ENCODE results near the gene GALNT9.

The GALNT9 gene

DNA sequence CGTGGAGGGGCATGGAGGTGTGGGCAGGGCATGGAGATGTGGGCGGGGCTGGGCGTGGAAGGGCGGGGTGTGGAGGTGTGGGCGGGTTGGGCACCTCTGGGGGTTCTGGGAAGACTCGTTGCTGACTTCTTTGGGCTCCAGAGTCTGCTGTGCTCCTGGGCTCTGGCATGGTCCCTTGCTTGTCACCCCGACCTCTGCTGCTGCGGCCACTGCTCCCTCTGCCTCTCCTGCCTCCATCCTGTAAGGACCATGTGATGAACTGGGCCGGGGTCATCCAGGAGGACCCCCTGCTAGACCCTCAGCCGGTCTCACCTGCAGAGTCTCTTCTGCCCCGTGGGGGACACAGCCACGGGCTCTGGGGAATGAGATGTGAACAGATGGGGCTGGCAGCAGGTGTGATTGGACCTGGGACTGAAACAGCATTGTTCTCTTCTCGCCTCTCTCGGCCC is 169.8 kb downstream of the GALNT9 start:
- no peak overlapping the region for H3K4me3 ChIP-seq (ENCODE audit: low read depth, low read length)
- in situ Hi-C loops (cut with HindIII; ENCODE audit: low sequenced_read_pairs), result no loop called here
- TF ChIP-seq, protein P1, sequence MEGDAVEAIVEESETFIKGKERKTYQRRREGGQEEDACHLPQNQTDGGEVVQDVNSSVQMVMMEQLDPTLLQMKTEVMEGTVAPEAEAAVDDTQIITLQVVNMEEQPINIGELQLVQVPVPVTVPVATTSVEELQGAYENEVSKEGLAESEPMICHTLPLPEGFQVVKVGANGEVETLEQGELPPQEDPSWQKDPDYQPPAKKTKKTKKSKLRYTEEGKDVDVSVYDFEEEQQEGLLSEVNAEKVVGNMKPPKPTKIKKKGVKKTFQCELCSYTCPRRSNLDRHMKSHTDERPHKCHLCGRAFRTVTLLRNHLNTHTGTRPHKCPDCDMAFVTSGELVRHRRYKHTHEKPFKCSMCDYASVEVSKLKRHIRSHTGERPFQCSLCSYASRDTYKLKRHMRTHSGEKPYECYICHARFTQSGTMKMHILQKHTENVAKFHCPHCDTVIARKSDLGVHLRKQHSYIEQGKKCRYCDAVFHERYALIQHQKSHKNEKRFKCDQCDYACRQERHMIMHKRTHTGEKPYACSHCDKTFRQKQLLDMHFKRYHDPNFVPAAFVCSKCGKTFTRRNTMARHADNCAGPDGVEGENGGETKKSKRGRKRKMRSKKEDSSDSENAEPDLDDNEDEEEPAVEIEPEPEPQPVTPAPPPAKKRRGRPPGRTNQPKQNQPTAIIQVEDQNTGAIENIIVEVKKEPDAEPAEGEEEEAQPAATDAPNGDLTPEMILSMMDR (IDR thresholded peaks at IDR 0.05; ENCODE audit: low read depth, low read length), result no peak
- DNase-seq (ENCODE audit: low read depth, low spot score), result no peak

DNA sequence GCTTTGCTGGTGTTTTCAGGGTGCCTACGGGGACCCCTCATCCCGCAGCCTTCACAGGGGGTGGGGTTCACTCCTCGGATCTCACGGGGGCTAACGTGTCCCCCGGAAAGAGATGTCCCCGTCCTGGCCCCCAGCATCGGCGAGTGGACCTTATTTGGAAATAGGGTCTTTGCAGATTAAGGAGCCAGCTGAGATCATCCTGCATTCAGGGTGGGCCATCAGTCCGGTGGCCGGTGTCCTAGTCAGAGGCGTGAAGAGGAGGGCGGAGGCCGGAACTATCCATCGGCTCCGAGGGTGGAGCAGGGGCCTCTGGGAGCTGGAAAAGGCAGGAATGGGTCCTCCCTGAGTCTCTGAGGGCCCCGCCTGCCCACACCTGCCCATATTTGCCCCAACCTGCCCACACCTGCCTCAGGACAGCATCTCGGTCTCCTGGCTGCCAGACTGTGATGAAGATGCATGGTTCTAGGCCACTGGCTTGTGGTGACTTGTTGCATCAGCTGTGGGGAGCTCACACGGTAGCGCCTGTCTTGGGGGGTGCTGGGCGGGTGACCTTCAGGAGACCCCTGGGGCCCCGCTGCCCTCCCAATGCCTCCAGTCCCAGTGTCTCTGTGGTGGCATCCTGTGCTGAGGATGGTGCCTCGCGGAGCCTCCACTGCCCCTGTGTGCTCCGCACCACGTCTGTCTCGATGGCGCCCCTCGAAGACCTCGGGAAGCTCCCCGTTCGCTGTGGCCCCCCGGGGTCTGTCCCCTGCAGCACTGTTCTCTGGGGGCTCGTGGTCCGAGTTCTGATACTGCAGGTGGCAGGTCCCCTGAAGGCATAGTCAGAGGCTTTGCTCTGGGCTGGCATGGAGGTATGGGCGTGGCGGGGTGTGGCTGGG is 170.5 kb downstream of the GALNT9 start:
- no peak for DNase-seq (ENCODE audit: low read depth, low spot score)
- in situ Hi-C loops (cut with HindIII; ENCODE audit: low sequenced_read_pairs), result no loop called here
- TF ChIP-seq, protein P1 (IDR thresholded peaks at IDR 0.05; ENCODE audit: low read depth, low read length), result no peak
- H3K4me3 ChIP-seq (ENCODE audit: low read depth, low read length), result no peak overlapping the region

DNA sequence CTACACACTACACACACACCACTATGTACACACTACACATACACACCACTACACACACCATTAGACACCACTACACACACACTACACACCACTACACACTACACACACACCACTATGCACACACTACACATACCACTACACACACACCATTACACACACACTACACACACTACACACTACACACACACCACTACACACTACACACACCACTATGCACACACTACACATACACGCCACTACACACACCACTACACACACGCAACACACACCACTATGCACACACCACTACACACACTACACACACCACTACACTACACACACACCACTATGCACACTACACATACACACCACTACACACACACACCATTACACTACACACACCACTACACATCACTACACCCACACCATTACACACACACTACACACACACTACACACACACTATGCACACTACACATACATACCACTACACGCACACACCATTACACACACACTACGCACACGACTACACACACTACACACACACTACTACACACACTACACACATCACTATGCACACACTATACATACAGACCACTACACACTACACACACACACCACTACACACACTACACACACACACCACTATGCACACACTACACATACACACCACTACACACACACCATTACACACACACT is 171.5 kb downstream of the GALNT9 start:
- DNase-seq (ENCODE audit: low read depth, low spot score), result no peak
- in situ Hi-C loops (cut with HindIII; ENCODE audit: low sequenced_read_pairs), result no loop called here
- H3K4me3 ChIP-seq (ENCODE audit: low read depth, low read length), result no peak overlapping the region
- TF ChIP-seq, protein P1 (IDR thresholded peaks at IDR 0.05; ENCODE audit: low read depth, low read length), result no peak

DNA sequence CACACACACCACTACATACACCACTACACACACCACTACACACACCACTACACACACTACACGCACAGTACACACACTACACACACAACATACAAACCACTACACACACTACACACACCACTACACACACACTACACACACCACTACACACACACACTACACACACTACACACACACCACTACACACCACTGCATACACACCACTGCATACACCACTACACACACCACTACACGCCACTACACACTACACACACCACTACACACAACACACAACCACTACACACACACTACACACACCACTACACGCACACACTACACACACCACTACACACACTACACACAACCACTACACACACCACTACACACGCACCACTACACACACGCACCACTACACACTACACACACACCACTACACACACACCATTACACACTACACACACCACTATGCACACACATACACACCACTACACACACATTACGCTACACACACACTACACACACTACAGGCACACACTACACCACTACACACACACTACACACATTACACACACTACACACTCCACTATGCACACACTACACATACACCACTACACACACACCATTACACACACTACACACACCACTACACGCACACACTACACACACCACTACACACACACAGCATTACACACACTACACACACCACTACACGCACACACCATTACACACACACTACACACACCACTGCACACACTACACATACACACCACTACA is 172.6 kb downstream of the GALNT9 start:
- in situ Hi-C loops (cut with HindIII; ENCODE audit: low sequenced_read_pairs), result no loop called here
- TF ChIP-seq, protein P1 (IDR thresholded peaks at IDR 0.05; ENCODE audit: low read depth, low read length), result no peak
- no peak for DNase-seq (ENCODE audit: low read depth, low spot score)
- H3K4me3 ChIP-seq (ENCODE audit: low read depth, low read length), result no peak overlapping the region

DNA sequence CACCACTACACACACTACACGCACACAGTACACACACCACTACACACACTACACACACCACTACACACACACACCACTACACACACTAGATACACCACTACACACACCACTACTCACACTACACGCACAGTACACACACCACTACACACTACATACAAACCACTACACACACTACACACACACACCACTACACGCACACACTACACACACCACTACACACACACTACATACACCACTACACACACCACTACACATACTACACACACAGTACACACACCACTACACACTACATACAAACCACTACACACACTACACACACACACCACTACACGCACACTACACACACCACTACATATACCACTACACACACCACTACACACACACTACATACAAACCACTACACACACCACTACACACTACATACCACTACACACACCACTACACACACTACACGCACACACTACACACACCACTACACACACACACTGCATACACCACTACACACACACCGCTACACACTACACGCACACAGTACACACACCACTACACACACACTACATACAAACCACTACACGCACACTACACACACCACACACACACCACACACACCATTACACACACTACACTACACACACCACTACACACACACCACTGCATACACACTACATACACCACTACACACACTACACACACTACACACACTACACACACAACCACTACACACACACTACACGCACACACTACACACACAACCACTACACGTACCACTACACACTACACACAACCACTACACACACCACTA is 173.4 kb downstream of the GALNT9 start:
- in situ Hi-C loops (cut with HindIII; ENCODE audit: low sequenced_read_pairs), result no loop called here
- DNase-seq (ENCODE audit: low read depth, low spot score), result no peak
- TF ChIP-seq, protein P1 (IDR thresholded peaks at IDR 0.05; ENCODE audit: low read depth, low read length), result no peak
- no peak overlapping the region for H3K4me3 ChIP-seq (ENCODE audit: low read depth, low read length)
